ENCODE results near the gene CNRIP1.

DNA sequence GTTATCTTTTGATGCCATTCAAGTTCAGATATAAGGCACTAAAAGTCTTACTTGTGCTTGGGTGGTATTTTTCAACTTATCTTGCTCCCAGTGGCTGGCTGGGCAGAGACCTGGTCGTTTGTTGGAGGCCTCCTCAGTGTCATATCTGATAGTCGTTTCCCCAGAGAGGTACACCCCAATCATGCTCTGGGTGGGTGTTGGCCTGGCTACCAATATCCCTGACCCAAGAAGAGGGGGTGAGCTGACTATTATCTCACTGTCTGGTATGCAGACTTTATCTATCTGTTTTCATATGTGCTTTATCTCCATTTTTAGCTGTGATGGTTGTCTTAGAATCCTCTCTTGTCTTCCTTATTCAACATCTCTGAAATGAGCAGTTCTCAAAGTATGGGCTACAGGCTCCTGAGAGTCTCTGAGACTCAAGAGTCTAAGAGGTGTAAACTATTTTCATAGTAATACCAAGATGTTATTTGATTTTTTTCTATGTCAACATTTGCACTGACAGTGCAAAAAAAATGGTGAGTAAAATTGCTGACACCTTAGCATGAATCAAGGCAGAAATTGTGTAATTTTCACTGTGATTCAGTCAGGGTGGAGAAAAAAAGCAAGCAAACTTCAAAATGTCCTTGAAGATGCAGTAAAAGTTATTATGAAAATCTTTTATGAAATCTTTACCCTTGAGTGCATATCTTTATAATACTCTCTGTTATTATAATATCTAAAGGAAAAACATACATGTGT, 33.1 kb upstream of the CNRIP1 start:
- TF ChIP-seq GATA2 (IDR thresholded peaks at IDR 0.05; ENCODE audit: low read depth, low read length), result no peak
- TF ChIP-seq GATA3 (IDR thresholded peaks at IDR 0.05; ENCODE audit: low read depth, low read length), result no peak
